ENCODE results near the gene GIGYF2. TPM values are rescaled to one million over a fixed set of nuclear protein-coding genes. Genes with fewer than 3 reads are reported as not detected.

Gene GIGYF2
- polyA plus RNA-seq, 1 donor from 2014 or later = 52.6 TPM

GRCh38 chr2:232675381-232675780, 21.8 kb upstream of the GIGYF2 start:
- Histone ChIP-seq H3K36me3 (ENCODE audit: insufficient read depth, low read length) (no peaks in the 10 kb centered on the region), H3K79me2 (replicated peaks; ENCODE audit: insufficient read depth, low read length) (no peaks in the 10 kb centered on the region), H3K9ac (ENCODE audit: low read length) (no peak overlapping the region), H3F3A (ENCODE audit: insufficient read depth, low read length, poor library complexity, severe bottlenecking) (no peaks in the 10 kb centered on the region), H3K4me3 (ENCODE audit: low read length) (no peak overlapping the region), H3K27ac (ENCODE audit: low read length) (no peak overlapping the region), H2AFZ (ENCODE audit: low read depth, low read length) (no peak overlapping the region), H3K27me3 (ENCODE audit: insufficient read depth, low read depth, low read length) (no peaks in the 10 kb centered on the region), H3K9me2 (ENCODE audit: insufficient read depth, low read length) (no peaks in the 10 kb centered on the region), H3K4me2 (ENCODE audit: low read length) (no peak overlapping the region), H4K20me1 (ENCODE audit: insufficient read depth) (no peaks in the 10 kb centered on the region), H3K9me3 (ENCODE audit: low read length) (no peaks in the 10 kb centered on the region)
- TF ChIP-seq EP300 (conservative IDR thresholded peaks at IDR 0.05; ENCODE audit: poor library complexity, severe bottlenecking) (no peak), EZH2 (IDR thresholded peaks at IDR 0.05; ENCODE audit: borderline replicate concordance, insufficient read depth, low read length, poor library complexity, severe bottlenecking) (no peak), SMC3 (conservative IDR thresholded peaks at IDR 0.05; ENCODE audit: poor library complexity) (no peak), POLR2AphosphoS5 (IDR thresholded peaks at IDR 0.05) (no peak), RAD21 (conservative IDR thresholded peaks at IDR 0.05) (no peak), REST (IDR thresholded peaks at IDR 0.05; ENCODE audit: borderline replicate concordance) (no peak), MXI1 (conservative IDR thresholded peaks at IDR 0.05; ENCODE audit: poor library complexity, severe bottlenecking) (no peak), TAF1 (IDR thresholded peaks at IDR 0.05; ENCODE audit: low read depth) (no peak), CTCF (IDR thresholded peaks at IDR 0.05; ENCODE audit: poor library complexity, severe bottlenecking) (no peak)

GRCh38 chr2:232680006-232680405, 17.1 kb upstream of the GIGYF2 start:
- H3K4me3 ChIP-seq (ENCODE audit: low read length) = no peak overlapping the region
- no peak overlapping the region for H3K27ac ChIP-seq (ENCODE audit: low read length)
- no peaks in the 10 kb centered on the region for H3K36me3 ChIP-seq (ENCODE audit: insufficient read depth, low read length)
- no peaks in the 10 kb centered on the region for H3K79me2 ChIP-seq (replicated peaks; ENCODE audit: insufficient read depth, low read length)
- H3K9me2 ChIP-seq (ENCODE audit: insufficient read depth, low read length) = no peaks in the 10 kb centered on the region
- H3K9ac ChIP-seq (ENCODE audit: low read length) = no peak overlapping the region
- no peaks in the 10 kb centered on the region for H3K27me3 ChIP-seq (ENCODE audit: insufficient read depth, low read depth, low read length)
- no peaks in the 10 kb centered on the region for H3K9me3 ChIP-seq (ENCODE audit: low read length)
- H2AFZ ChIP-seq (ENCODE audit: low read depth, low read length) = no peak overlapping the region
- H3F3A ChIP-seq (ENCODE audit: insufficient read depth, low read length, poor library complexity, severe bottlenecking) = no peaks in the 10 kb centered on the region
- H4K20me1 ChIP-seq (ENCODE audit: insufficient read depth) = no peaks in the 10 kb centered on the region
- H3K4me2 ChIP-seq (ENCODE audit: low read length) = no peak overlapping the region
- TF ChIP-seq EP300 (conservative IDR thresholded peaks at IDR 0.05; ENCODE audit: poor library complexity, severe bottlenecking) (no peak), SMC3 (conservative IDR thresholded peaks at IDR 0.05; ENCODE audit: poor library complexity) (no peak), EZH2 (IDR thresholded peaks at IDR 0.05; ENCODE audit: borderline replicate concordance, insufficient read depth, low read length, poor library complexity, severe bottlenecking) (no peak), MXI1 (conservative IDR thresholded peaks at IDR 0.05; ENCODE audit: poor library complexity, severe bottlenecking) (no peak), RAD21 (conservative IDR thresholded peaks at IDR 0.05) (no peak), REST (IDR thresholded peaks at IDR 0.05; ENCODE audit: borderline replicate concordance) (no peak), TAF1 (IDR thresholded peaks at IDR 0.05; ENCODE audit: low read depth) (no peak), POLR2AphosphoS5 (IDR thresholded peaks at IDR 0.05) (no peak), CTCF (IDR thresholded peaks at IDR 0.05; ENCODE audit: poor library complexity, severe bottlenecking) (no peak)

All from neural cell (in vitro differentiated cells).